ENCODE results near the gene BARHL1. TPM values are rescaled to one million over a fixed set of nuclear protein-coding genes. Genes with fewer than 3 reads are reported as not detected.

The BARHL1 gene
- total and polyA plus RNA-seq, 2 of the 4 experiments (the other 2 are of a cell fraction), result not detected

- Histone ChIP-seq H3K9me3 (ENCODE audit: control insufficient read depth, insufficient read depth, low read length) (no peaks in the 10 kb centered on the region), H2AK5ac (ENCODE audit: low read depth, low read length) (no peak overlapping the region), H2BK20ac (ENCODE audit: low read depth, low read length) (no peak overlapping the region), H3K9ac (ENCODE audit: low read depth, low read length) (no peak overlapping the region), H3K23ac (ENCODE audit: low read depth, low read length) (no peak overlapping the region), H3K27me3 (ENCODE audit: control insufficient read depth, insufficient read depth, low read length) (peaks cover 37% of the 10 kb centered on the region), H2BK15ac (ENCODE audit: low read depth, low read length) (no peak overlapping the region), H3K4ac (ENCODE audit: low read depth, low read length) (no peak overlapping the region), H3K4me1 (ENCODE audit: control insufficient read depth, insufficient read depth, low read length) (no peaks in the 10 kb centered on the region), H3K36me3 (ENCODE audit: control insufficient read depth, insufficient read depth, low read length) (no peaks in the 10 kb centered on the region), H3K4me2 (ENCODE audit: low read depth, low read length) (no peak overlapping the region), H3K79me1 (ENCODE audit: low read depth in 1 of 2, low read length in 2 of 2) (no peaks in the 10 kb centered on the region), H3K56ac (ENCODE audit: extremely low read depth, insufficient read depth, low read length) (no peak overlapping the region), H2AFZ (replicated peaks; ENCODE audit: low read length, poor library complexity) (no peak overlapping the region), H4K91ac (ENCODE audit: insufficient read depth, low read depth, low read length) (no peak overlapping the region), H2AK9ac (replicated peaks; ENCODE audit: low read depth, low read length, poor library complexity) (no peak overlapping the region), H2BK5ac (ENCODE audit: low read depth, low read length, poor library complexity, severe bottlenecking) (no peak overlapping the region), H3K27ac (ENCODE audit: insufficient read depth, low read length) (no peak overlapping the region), H4K5ac (ENCODE audit: low read depth, low read length) (no peak overlapping the region), H4K20me1 (ENCODE audit: insufficient read depth, low read length) (no peaks in the 10 kb centered on the region), H3K18ac (ENCODE audit: low read depth, low read length) (no peak overlapping the region), H3K14ac (replicated peaks; ENCODE audit: low read depth, low read length) (no peak overlapping the region), H3K4me3 (ENCODE audit: insufficient read depth, low read depth, low read length) (no peak overlapping the region), H2BK120ac (ENCODE audit: low read depth, low read length) (no peak overlapping the region), H3K9me1 (ENCODE audit: insufficient read depth, low read length) (no peaks in the 10 kb centered on the region), H4K8ac (ENCODE audit: low read depth in 2 of 2, low read length in 2 of 2) (no peak overlapping the region)
- TF ChIP-seq MAFK (IDR thresholded peaks at IDR 0.05; ENCODE audit: low read depth, low read length) (no peak), ELK1 (IDR thresholded peaks at IDR 0.05; ENCODE audit: borderline replicate concordance, low read depth, low read length) (no peak), RFX5 (IDR thresholded peaks at IDR 0.05; ENCODE audit: low read depth, low read length) (no peak), NFE2L2 (IDR thresholded peaks at IDR 0.05; ENCODE audit: low read depth, low read length) (no peak), BHLHE40 (IDR thresholded peaks at IDR 0.05; ENCODE audit: low read depth, low read length) (no peak), RCOR1 (IDR thresholded peaks at IDR 0.05; ENCODE audit: insufficient replicate concordance, low read length) (no peak), MAZ (IDR thresholded peaks at IDR 0.05; ENCODE audit: borderline replicate concordance, low read depth, low read length) (no peak), CEBPB (IDR thresholded peaks at IDR 0.05; ENCODE audit: low read depth, low read length) (no peak), SMC3 (IDR thresholded peaks at IDR 0.05; ENCODE audit: low read depth, low read length) (no peak), CHD1 (IDR thresholded peaks at IDR 0.05; ENCODE audit: low read depth, low read length) (no peak), USF2 (IDR thresholded peaks at IDR 0.05; ENCODE audit: low read depth, low read length) (no peak), MXI1 (IDR thresholded peaks at IDR 0.05; ENCODE audit: borderline replicate concordance, low read depth, low read length) (no peak), CTCF (conservative IDR thresholded peaks at IDR 0.05; ENCODE audit: low read depth, low read length) (no peak), FOS (IDR thresholded peaks at IDR 0.05; ENCODE audit: low read depth, low read length) (no peak), POLR2A (IDR thresholded peaks at IDR 0.05; ENCODE audit: low read depth, low read length) (no peak), RAD21 (IDR thresholded peaks at IDR 0.05; ENCODE audit: low read length) (no peak)
- no TSS peak for BruUV-seq (replicated peaks)
- ChIA-PET CTCF (no interaction called here), POLR2A (ENCODE audit: unreplicated experiment) (no interaction called here)
- DNase-seq (no peak), ATAC-seq (ENCODE audit: low read depth) (no peak)
- 94% methylated on average over 5 of the region's 13 CpGs; no CpG with 5 or more reads in 1 of the 2 experiments for WGBS, 2 experiments (ENCODE audit: extremely low coverage in 2 of 2, insufficient read length in 1 of 2)
- dilution Hi-C loops (cut with HindIII; ENCODE audit: low sequenced_read_pairs, unreplicated experiment) (no loop called here), in situ Hi-C loops (cut with MboI; ENCODE audit: low sequenced_read_pairs) (no loop called here), intact Hi-C loops (cut with micrococcal nuclease) (no loop called here)
Measured at GRCh38 chr9:132547436-132547835, 35.0 kb upstream of the BARHL1 start.

All from IMR-90 (cell line).